Uterus (tissue), 2 donors: ENCODE data around the gene USH1G.

Source experiments
- CTCF ChIP-seq, 4 experiments: fragments of 200-600 bp in 2 of 4; fragments of 450-650 bp in 2 of 4; sonication (generic) in 2 of 4; IDR thresholded peaks; one replicate each; pipeline ENCODE4 v1.5.1; 2016 to 2019; ENCODE audit warnings: antibody characterized with exemption in 4 of 4, mild to moderate bottlenecking in 2 of 4, moderate library complexity in 1 of 4
- POLR2A ChIP-seq, 2 donors: fragments of 450-650 bp; IDR thresholded peaks; one replicate each; pipeline ENCODE4 v1.6.1; 2016; ENCODE audit warnings: antibody characterized with exemption in 2 of 2, mild to moderate bottlenecking in 1 of 2, moderate library complexity in 1 of 2

- TF ChIP-seq CTCF (IDR thresholded peaks at IDR 0.05) (no peak), POLR2A (IDR thresholded peaks at IDR 0.05) (no peak)
Observed at GRCh38 chr17:74898376-74898946, 24.6 kb downstream of the USH1G start.
